Activated T-cell treated with anti-CD3 and anti-CD28 coated beads, Interleukin-2, amount 50 U/mL, for 24 hours (primary cell): ENCODE results near the gene PORCN.

Experiments used
- DNase-seq: peaks from one replicate; pipeline ENCODE4 v3.0.0-alpha.2; 2020
- H3K27ac Mint-ChIP-seq: 2 replicates; pipeline ENCODE4 v1.8.0; 2020; ENCODE audit warnings: mild to moderate bottlenecking, mixed read lengths
- H3K27me3 Mint-ChIP-seq: 2 replicates; pipeline ENCODE4 v1.8.0; 2020; ENCODE audit warnings: mixed read lengths
- H3K36me3 Mint-ChIP-seq: 2 replicates; pipeline ENCODE4 v1.8.0; 2020; ENCODE audit warnings: low read depth, mixed read lengths
- H3K4me1 Mint-ChIP-seq: 2 replicates; pipeline ENCODE4 v1.8.0; 2020; ENCODE audit warnings: low read depth, mixed read lengths
- H3K4me3 Mint-ChIP-seq: 2 replicates; pipeline ENCODE4 v1.8.0; 2020; ENCODE audit warnings: mild to moderate bottlenecking, moderate library complexity, mixed read lengths
- H3K9me3 Mint-ChIP-seq: 2 replicates; pipeline ENCODE4 v1.8.0; 2020; ENCODE audit warnings: mixed read lengths

PORCN gene

GRCh38 chrX:48508400-48509244, at the start of gene PORCN:
TSS of gene PORCN (plus strand) at chrX:48508992. CDS start at chrX:48509821, 829 bp downstream.
- Mint-ChIP-seq H3K36me3 (peaks cover 4% of the 10 kb centered on the region), H3K27ac (peak within 1 kb of the TSS; percentile 90), H3K9me3 (no peaks in the 10 kb centered on the region), H3K4me1 (peaks cover 19% of the 10 kb centered on the region), H3K4me3 (peak within 1 kb of the TSS; percentile 87), H3K27me3 (peaks cover 10% of the 10 kb centered on the region)
- peak; percentile 83 for DNase-seq

GRCh38 chrX:48459483-48459882, 49.3 kb upstream of the PORCN start:
- Mint-ChIP-seq H3K27me3 (peaks cover 18% of the 10 kb centered on the region), H3K36me3 (peaks cover 64% of the 10 kb centered on the region), H3K4me1 (peaks cover 17% of the 10 kb centered on the region), H3K9me3 (no peaks in the 10 kb centered on the region), H3K4me3 (no peak overlapping the region), H3K27ac (no peak overlapping the region)
- peak; percentile 20 for DNase-seq

- no peak for DNase-seq
- H3K9me3 Mint-ChIP-seq = no peaks in the 10 kb centered on the region
- H3K36me3 Mint-ChIP-seq = peaks cover 70% of the 10 kb centered on the region
- peaks cover 20% of the 10 kb centered on the region for H3K4me1 Mint-ChIP-seq
- H3K27ac Mint-ChIP-seq = no peak overlapping the region
- H3K4me3 Mint-ChIP-seq = no peak overlapping the region
- peaks cover 22% of the 10 kb centered on the region for H3K27me3 Mint-ChIP-seq
These were observed 48.8 kb upstream of the PORCN start for GRCh38 chrX:48460031-48460430.

GRCh38 chrX:48460606-48461005, 48.2 kb upstream of the PORCN start:
- no peak overlapping the region for H3K27ac Mint-ChIP-seq
- peaks cover 23% of the 10 kb centered on the region for H3K27me3 Mint-ChIP-seq
- DNase-seq = peak; percentile 21
- no peaks in the 10 kb centered on the region for H3K9me3 Mint-ChIP-seq
- no peak overlapping the region for H3K4me3 Mint-ChIP-seq
- peaks cover 76% of the 10 kb centered on the region for H3K36me3 Mint-ChIP-seq
- H3K4me1 Mint-ChIP-seq = peaks cover 26% of the 10 kb centered on the region

- no peaks in the 10 kb centered on the region for H3K9me3 Mint-ChIP-seq
- peak overlapping the region; percentile 40 for H3K27ac Mint-ChIP-seq
- H3K36me3 Mint-ChIP-seq = peaks cover 87% of the 10 kb centered on the region
- DNase-seq = peak; percentile 18
- peaks cover 27% of the 10 kb centered on the region for H3K27me3 Mint-ChIP-seq
- peaks cover 36% of the 10 kb centered on the region for H3K4me1 Mint-ChIP-seq
- H3K4me3 Mint-ChIP-seq = no peak overlapping the region
These were observed 47.0 kb upstream of the PORCN start for GRCh38 chrX:48461830-48462229.

GRCh38 chrX:48465336-48465933, 43.4 kb upstream of the PORCN start:
- peaks cover 47% of the 10 kb centered on the region for H3K4me1 Mint-ChIP-seq
- H3K36me3 Mint-ChIP-seq = peaks cover 78% of the 10 kb centered on the region
- peak overlapping the region; percentile 42 for H3K27ac Mint-ChIP-seq
- peaks cover 25% of the 10 kb centered on the region for H3K27me3 Mint-ChIP-seq
- H3K9me3 Mint-ChIP-seq = no peaks in the 10 kb centered on the region
- peak overlapping the region; percentile 89 for H3K4me3 Mint-ChIP-seq
- no peak for DNase-seq

- DNase-seq = peak; percentile 52
- Mint-ChIP-seq H3K27me3 (peaks cover 18% of the 10 kb centered on the region), H3K27ac (peak overlapping the region; percentile 74), H3K4me3 (peak overlapping the region; percentile 89), H3K9me3 (no peaks in the 10 kb centered on the region), H3K36me3 (peaks cover 65% of the 10 kb centered on the region), H3K4me1 (peaks cover 47% of the 10 kb centered on the region)
These were observed 42.1 kb upstream of the PORCN start for GRCh38 chrX:48466696-48467095.

- no peak for DNase-seq
- H3K4me1 Mint-ChIP-seq = peaks cover 44% of the 10 kb centered on the region
- H3K27ac Mint-ChIP-seq = peak overlapping the region; percentile 94
- H3K4me3 Mint-ChIP-seq = peak overlapping the region; percentile 89
- H3K27me3 Mint-ChIP-seq = peaks cover 15% of the 10 kb centered on the region
- H3K36me3 Mint-ChIP-seq = peaks cover 59% of the 10 kb centered on the region
- H3K9me3 Mint-ChIP-seq = no peaks in the 10 kb centered on the region
These were observed 41.5 kb upstream of the PORCN start for GRCh38 chrX:48467281-48467761.

- H3K4me3 Mint-ChIP-seq = peak overlapping the region; percentile 89
- H3K4me1 Mint-ChIP-seq = peaks cover 37% of the 10 kb centered on the region
- H3K9me3 Mint-ChIP-seq = no peaks in the 10 kb centered on the region
- peak overlapping the region; percentile 94 for H3K27ac Mint-ChIP-seq
- peaks cover 17% of the 10 kb centered on the region for H3K27me3 Mint-ChIP-seq
- peaks cover 51% of the 10 kb centered on the region for H3K36me3 Mint-ChIP-seq
- peak; percentile 72 for DNase-seq
These were observed 40.5 kb upstream of the PORCN start for GRCh38 chrX:48468247-48468671.

GRCh38 chrX:48468693-48469691, 39.8 kb upstream of the PORCN start:
- H3K4me1 Mint-ChIP-seq = peaks cover 36% of the 10 kb centered on the region
- no peaks in the 10 kb centered on the region for H3K9me3 Mint-ChIP-seq
- H3K4me3 Mint-ChIP-seq = peak overlapping the region; percentile 89
- peaks cover 47% of the 10 kb centered on the region for H3K36me3 Mint-ChIP-seq
- H3K27me3 Mint-ChIP-seq = peaks cover 18% of the 10 kb centered on the region
- peak overlapping the region; percentile 94 for H3K27ac Mint-ChIP-seq
- peak; percentile 69 for DNase-seq

GRCh38 chrX:48470110-48470832, 38.5 kb upstream of the PORCN start, which contains the start of gene SLC38A5:
TSS of gene SLC38A5 (minus strand) at chrX:48470260. CDS start at chrX:48467924, 2,336 bp downstream.
- H3K36me3 Mint-ChIP-seq = peaks cover 34% of the 10 kb centered on the region
- peak within 1 kb of the TSS; percentile 89 for H3K4me3 Mint-ChIP-seq
- no peaks in the 10 kb centered on the region for H3K9me3 Mint-ChIP-seq
- no peak for DNase-seq
- peaks cover 31% of the 10 kb centered on the region for H3K4me1 Mint-ChIP-seq
- H3K27ac Mint-ChIP-seq = peak within 1 kb of the TSS; percentile 94
- peaks cover 12% of the 10 kb centered on the region for H3K27me3 Mint-ChIP-seq

GRCh38 chrX:48470833-48471118, 38.0 kb upstream of the PORCN start:
- Mint-ChIP-seq H3K36me3 (peaks cover 29% of the 10 kb centered on the region), H3K9me3 (no peaks in the 10 kb centered on the region), H3K4me3 (no peak overlapping the region), H3K4me1 (peaks cover 26% of the 10 kb centered on the region), H3K27ac (no peak overlapping the region), H3K27me3 (peaks cover 11% of the 10 kb centered on the region)
- DNase-seq = no peak

GRCh38 chrX:48471504-48471903, 37.3 kb upstream of the PORCN start:
- Mint-ChIP-seq H3K27me3 (peaks cover 12% of the 10 kb centered on the region), H3K9me3 (no peaks in the 10 kb centered on the region), H3K4me1 (peaks cover 21% of the 10 kb centered on the region), H3K27ac (no peak overlapping the region), H3K4me3 (no peak overlapping the region), H3K36me3 (peaks cover 28% of the 10 kb centered on the region)
- no peak for DNase-seq
